Right atrium auricular region (tissue), 2 donors: ENCODE results near the gene LCN12. TPM values are rescaled to one million over a fixed set of nuclear protein-coding genes. Genes with fewer than 3 reads are reported as not detected.

Experiments
- DNase-seq: peaks from one replicate; pipeline ENCODE4 v3.0.0-alpha.2; 2019; ENCODE audit warnings: low spot score
- H3K27ac ChIP-seq, 2 donors: fragments of 200-600 bp; sonication (generic); 1 replicate in 1 of 2; 2 replicates in 1 of 2; pipeline ENCODE4 v1.5.1; 2016 to 2019
- H3K27me3 ChIP-seq, 2 donors: fragments of 200-600 bp; sonication (generic); one replicate each; pipeline versions ENCODE4 v1.5.1 to v1.6.0; 2017 to 2019
- H3K36me3 ChIP-seq: fragments of 200-600 bp; sonication (generic); one replicate; pipeline ENCODE4 v1.5.1; 2016
- H3K4me1 ChIP-seq, 2 donors: fragments of 200-600 bp; sonication (generic); one replicate each; pipeline versions ENCODE4 v1.5.1 to v1.6.0; 2017 to 2019
- H3K4me3 ChIP-seq, 2 donors: fragments of 200-600 bp; sonication (generic); 1 replicate in 1 of 2; 2 replicates in 1 of 2; pipeline ENCODE4 v1.5.1; 2017 to 2019; ENCODE audit warnings: mild to moderate bottlenecking in 1 of 2, moderate library complexity in 1 of 2
- H3K9me3 ChIP-seq, 2 donors: fragments of 200-600 bp; sonication (generic); one replicate each; pipeline ENCODE4 v1.5.1; 2019
- total RNA-seq, 2 donors: library from RNA; depleted of rRNA; stranded (reverse); fragments of >200 nt; gene quantifications; one replicate each; pipeline ENCODE4 v1.1.0, GENCODE V29; 2016
- TF ChIP-seq, protein P1 (sequence below), 2 donors: fragments of 200-600 bp; sonication (generic); IDR thresholded peaks; one replicate each; pipeline ENCODE4 v1.5.1; 2019; ENCODE audit warnings: antibody characterized with exemption in 2 of 2

The LCN12 gene
- total RNA-seq, 2 donors from 2014 or later, result 10.8 to 11.3 TPM

DNA sequence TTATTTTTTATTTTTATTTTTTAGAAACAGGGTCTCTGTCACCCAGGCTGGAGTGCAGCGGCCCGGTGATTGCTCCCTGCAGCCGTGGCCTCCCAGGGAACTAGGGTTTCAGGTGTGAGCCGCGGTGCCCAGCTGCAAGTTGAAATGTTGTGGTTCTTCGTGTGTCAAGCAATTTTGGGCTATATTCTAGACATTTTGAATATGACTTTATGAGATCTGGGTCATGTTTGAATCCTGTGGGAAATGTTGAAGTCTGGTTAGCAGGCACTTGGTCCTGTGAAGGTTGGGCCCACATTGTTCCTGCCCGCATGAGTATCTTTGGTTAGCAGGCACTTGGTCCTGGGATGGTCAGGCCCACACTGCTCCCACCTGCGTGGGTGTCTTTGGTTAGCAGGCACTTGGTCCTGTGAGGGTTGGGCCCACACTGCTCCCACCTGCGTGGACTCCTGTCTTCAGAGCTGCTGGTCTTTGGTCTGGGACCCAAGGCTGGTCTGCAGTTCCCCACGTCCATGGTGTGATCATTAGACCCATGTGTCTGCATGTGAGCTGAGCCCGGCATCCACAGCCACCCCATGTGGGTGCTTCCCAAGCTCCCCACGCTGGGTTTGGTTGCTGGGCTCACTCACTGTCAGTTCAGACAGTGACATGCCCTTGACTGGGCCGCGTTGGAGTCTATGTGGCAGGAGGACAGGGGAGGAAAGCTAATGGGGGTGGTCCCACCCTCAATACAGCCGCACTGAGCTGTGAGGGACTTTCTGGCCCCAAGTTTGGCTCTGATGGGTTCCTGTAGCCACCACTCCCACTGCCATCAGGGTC is 14.7 kb upstream of the LCN12 start:
- DNase-seq, result no peak

DNA sequence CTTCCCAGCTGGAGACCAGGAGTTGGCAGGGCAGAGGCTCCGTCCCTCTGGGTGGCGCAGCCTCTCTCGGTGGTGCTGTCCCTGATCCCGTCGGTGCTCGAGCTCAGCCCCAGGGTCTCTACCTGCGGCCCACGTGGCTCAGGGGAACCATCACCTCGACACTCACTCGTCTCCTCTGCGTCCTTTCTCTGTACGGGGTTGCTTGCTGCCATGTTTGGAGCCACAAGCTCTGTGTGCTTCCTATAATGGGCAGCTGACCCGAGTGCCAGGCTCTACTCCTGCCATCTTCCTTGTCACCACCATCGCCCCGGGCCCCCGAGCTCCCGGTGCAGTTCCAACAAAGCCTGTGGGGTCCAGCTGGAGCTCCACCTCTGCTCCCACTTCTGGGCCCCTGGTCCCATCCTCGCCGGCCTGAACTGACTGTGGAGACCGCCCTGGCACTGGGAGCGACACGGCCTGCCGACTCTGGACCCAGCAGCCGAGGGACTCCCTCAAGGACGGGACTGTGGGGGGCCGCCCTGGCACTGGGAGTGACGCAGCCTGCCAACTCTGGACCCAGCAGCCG is 12.6 kb upstream of the LCN12 start:
- H3K36me3 ChIP-seq, result peaks cover 41% of the 10 kb centered on the region
- H3K4me1 ChIP-seq, result peaks cover 0 to 22% of the 10 kb centered on the region in 2 donors
- TF ChIP-seq, protein P1, sequence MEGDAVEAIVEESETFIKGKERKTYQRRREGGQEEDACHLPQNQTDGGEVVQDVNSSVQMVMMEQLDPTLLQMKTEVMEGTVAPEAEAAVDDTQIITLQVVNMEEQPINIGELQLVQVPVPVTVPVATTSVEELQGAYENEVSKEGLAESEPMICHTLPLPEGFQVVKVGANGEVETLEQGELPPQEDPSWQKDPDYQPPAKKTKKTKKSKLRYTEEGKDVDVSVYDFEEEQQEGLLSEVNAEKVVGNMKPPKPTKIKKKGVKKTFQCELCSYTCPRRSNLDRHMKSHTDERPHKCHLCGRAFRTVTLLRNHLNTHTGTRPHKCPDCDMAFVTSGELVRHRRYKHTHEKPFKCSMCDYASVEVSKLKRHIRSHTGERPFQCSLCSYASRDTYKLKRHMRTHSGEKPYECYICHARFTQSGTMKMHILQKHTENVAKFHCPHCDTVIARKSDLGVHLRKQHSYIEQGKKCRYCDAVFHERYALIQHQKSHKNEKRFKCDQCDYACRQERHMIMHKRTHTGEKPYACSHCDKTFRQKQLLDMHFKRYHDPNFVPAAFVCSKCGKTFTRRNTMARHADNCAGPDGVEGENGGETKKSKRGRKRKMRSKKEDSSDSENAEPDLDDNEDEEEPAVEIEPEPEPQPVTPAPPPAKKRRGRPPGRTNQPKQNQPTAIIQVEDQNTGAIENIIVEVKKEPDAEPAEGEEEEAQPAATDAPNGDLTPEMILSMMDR (IDR thresholded peaks at IDR 0.05), result no peak
- DNase-seq, result no peak
- no peak overlapping the region for H3K4me3 ChIP-seq
- no peaks in the 10 kb centered on the region for H3K27me3 ChIP-seq
- peak overlapping the region; percentile 91 to 96 for H3K27ac ChIP-seq
- H3K9me3 ChIP-seq, result no peaks in the 10 kb centered on the region

More for the DNA sequence above, 14.7 kb upstream of the LCN12 start:
- H3K27me3 ChIP-seq, result no peaks in the 10 kb centered on the region
- peaks cover 0 to 8% of the 10 kb centered on the region in 2 donors for H3K4me1 ChIP-seq
- TF ChIP-seq, protein P1 (IDR thresholded peaks at IDR 0.05), result no peak
- peaks cover 34% of the 10 kb centered on the region for H3K36me3 ChIP-seq
- H3K27ac ChIP-seq, result no peak overlapping the region
- no peaks in the 10 kb centered on the region for H3K9me3 ChIP-seq
- H3K4me3 ChIP-seq, result no peak overlapping the region

- peaks cover 41% of the 10 kb centered on the region for H3K36me3 ChIP-seq
- no peaks in the 10 kb centered on the region for H3K27me3 ChIP-seq
- peak; percentile 86 for DNase-seq
- peak overlapping the region; percentile 91 to 96 for H3K27ac ChIP-seq
- no peak overlapping the region for H3K4me3 ChIP-seq
- H3K4me1 ChIP-seq, result peaks cover 0 to 26% of the 10 kb centered on the region in 2 donors
- H3K9me3 ChIP-seq, result no peaks in the 10 kb centered on the region
- TF ChIP-seq, protein P1 (IDR thresholded peaks at IDR 0.05), result no peak
These were observed 12.0 kb upstream of the LCN12 start for GRCh38 chr9:136939996-136940525.

DNA sequence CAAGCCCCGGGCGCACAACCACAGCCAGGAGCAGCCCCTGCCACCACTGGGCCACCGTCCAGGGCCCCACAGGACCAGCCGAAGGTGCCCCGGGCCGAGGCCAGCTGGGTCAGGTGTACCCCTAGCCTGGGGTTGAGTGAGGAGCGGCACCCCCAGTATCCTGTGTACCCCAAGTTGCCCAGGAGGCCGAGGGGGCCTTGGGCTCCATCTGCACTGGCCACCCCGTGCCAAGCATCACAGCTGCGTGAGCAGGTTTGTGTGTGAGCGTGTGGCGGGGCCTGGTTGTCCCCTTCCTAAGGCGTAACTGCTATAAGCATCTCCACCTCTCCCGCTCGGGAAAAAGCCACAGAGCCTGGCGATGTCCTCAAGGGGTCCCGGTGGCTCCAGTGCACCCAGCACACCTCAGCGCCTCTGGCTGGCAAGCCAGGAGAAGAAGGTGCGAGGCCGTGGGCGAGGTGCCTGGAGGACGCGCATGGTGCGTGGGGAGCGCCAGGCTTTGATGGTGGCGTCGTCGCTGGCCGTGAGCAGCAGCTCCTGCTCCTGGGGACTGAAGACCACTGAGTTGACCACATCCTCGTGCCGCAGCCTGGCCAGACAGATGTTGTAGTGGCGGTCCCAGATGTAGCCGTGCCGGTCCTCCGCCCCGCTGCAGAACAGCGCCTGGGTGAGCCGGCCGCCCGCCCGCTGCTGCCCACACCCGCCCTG is 11.4 kb upstream of the LCN12 start:
- Histone ChIP-seq H3K9me3 (no peaks in the 10 kb centered on the region), H3K4me3 (no peak overlapping the region), H3K27me3 (no peaks in the 10 kb centered on the region), H3K4me1 (peaks cover 0 to 29% of the 10 kb centered on the region in 2 donors), H3K36me3 (peaks cover 41% of the 10 kb centered on the region), H3K27ac (peak overlapping the region; percentile 90 to 91)
- TF ChIP-seq, protein P1 (IDR thresholded peaks at IDR 0.05), result no peak
- no peak for DNase-seq

GRCh38 chr9:136941231-136942111 is 10.6 kb upstream of the LCN12 start:
- Histone ChIP-seq H3K4me3 (no peak overlapping the region), H3K27me3 (no peaks in the 10 kb centered on the region), H3K4me1 (peaks cover 0 to 29% of the 10 kb centered on the region in 2 donors), H3K27ac (peak overlapping the region; percentile 90 to 91), H3K36me3 (peaks cover 41% of the 10 kb centered on the region), H3K9me3 (no peaks in the 10 kb centered on the region)
- no peak for DNase-seq
- TF ChIP-seq, protein P1 (IDR thresholded peaks at IDR 0.05), result no peak
